ENCODE results near the gene PRG3.

- no peak for TF ChIP-seq POLR2A (IDR thresholded peaks at IDR 0.05)
- TF ChIP-seq CTCF (IDR thresholded peaks at IDR 0.05), result no peak
- TF ChIP-seq EP300 (IDR thresholded peaks at IDR 0.05), result no peak
These were observed 36.1 kb downstream of the PRG3 start for GRCh38 chr11:57344826-57345225.

Measured in stomach (tissue), 4 donors.